Right forelimb (tissue), 1 donor: Measurements from ENCODE around the gene BCL7B.

Source experiments
- DNase-seq: peaks from one replicate; pipeline ENCODE4 v3.0.0-alpha.2; 2018

Gene BCL7B

GRCh38 chr7:73487486-73487885, 70.0 kb downstream of the BCL7B start:
- no peak for DNase-seq
